Caco-2 (cell line): ENCODE measurements around the gene FBH1. TPM values are rescaled to one million over a fixed set of nuclear protein-coding genes. Genes with fewer than 3 reads are reported as not detected.

Experiments used
- BruUV-seq: library from RNA; stranded (reverse); fragments of 400-500 nt; replicated peaks from 2 replicates; lab custom pipeline; 2021; lab: Mats Ljungman, UMichigan
- CTCF ChIA-PET: fragments of 300-600 bp; sonication (Branson Sonifier 250); formaldehyde crosslinking; loops from one replicate; lab custom pipeline; 2022; ENCODE audit warnings: antibody characterized with exemption; lab: Charles Lee
- POLR2A ChIA-PET: fragments of 300-600 bp; sonication (Branson Sonifier 250); formaldehyde crosslinking; loops from one replicate; lab custom pipeline; 2022; ENCODE audit warnings: antibody characterized with exemption; lab: Charles Lee
- DNase-seq, 2 experiments: peaks; one replicate each; pipeline versions ENCODE4 v3.0.0 to v3.0.0-alpha.2; 2020 to 2022
- H3K27me3 ChIP-seq: replicated peaks from 2 replicates; pipeline ENCODE4 v1.6.0; 2011; ENCODE audit warnings: low read length; ENCODE audit not compliant: control insufficient read depth, insufficient read depth
- H3K36me3 ChIP-seq: 2 replicates; pipeline ENCODE4 v1.5.1; 2011; ENCODE audit warnings: low read length; ENCODE audit not compliant: control insufficient read depth, insufficient read depth
- H3K4me1 ChIP-seq: fragments of 250-450 bp; sonication (Bioruptor Pico); 2 replicates; pipeline ENCODE4 v1.5.1; 2020; ENCODE audit warnings: mild to moderate bottlenecking
- H3K4me3 ChIP-seq: 2 replicates; pipeline ENCODE4 v1.5.1; 2011; ENCODE audit warnings: low read depth, mild to moderate bottlenecking, control low read depth, low read length
- H3K9me3 ChIP-seq: fragments of 250-450 bp; sonication (Bioruptor Pico); 2 replicates; pipeline ENCODE4 v1.5.1; 2020; ENCODE audit warnings: mild to moderate bottlenecking, moderate library complexity
- H3K27ac Mint-ChIP-seq: one replicate; pipeline ENCODE4 v1.8.0; 2022; ENCODE audit warnings: mixed read lengths; ENCODE audit not compliant: unreplicated experiment
- H3K27me3 Mint-ChIP-seq: one replicate; pipeline ENCODE4 v1.8.0; 2022; ENCODE audit warnings: mixed read lengths; ENCODE audit not compliant: insufficient read depth, unreplicated experiment
- H3K36me3 Mint-ChIP-seq: one replicate; pipeline ENCODE4 v1.8.0; 2022; ENCODE audit warnings: mild to moderate bottlenecking, mixed read lengths; ENCODE audit not compliant: insufficient read depth, unreplicated experiment
- H3K4me1 Mint-ChIP-seq: one replicate; pipeline ENCODE4 v1.8.0; 2022; ENCODE audit warnings: low read depth, mixed read lengths; ENCODE audit not compliant: unreplicated experiment
- H3K4me3 Mint-ChIP-seq: one replicate; pipeline ENCODE4 v1.8.0; 2022; ENCODE audit warnings: mild to moderate bottlenecking, moderate library complexity, mixed read lengths; ENCODE audit not compliant: unreplicated experiment
- H3K9me3 Mint-ChIP-seq: one replicate; pipeline ENCODE4 v1.8.0; 2022; ENCODE audit warnings: mixed read lengths; ENCODE audit not compliant: unreplicated experiment
- CTCF ChIP-seq, 2 experiments: fragments of 200-600 bp in 1 of 2; IDR thresholded peaks; 1 replicate in 1 of 2; 2 replicates in 1 of 2; pipeline versions ENCODE4 v1.5.1 to v1.8.0; 2011 to 2022; ENCODE audit warnings: antibody characterized with exemption in 1 of 2, control low read depth in 1 of 2, inconsistent platforms in 1 of 2, low read depth in 1 of 2, low read length in 1 of 2, mild to moderate bottlenecking in 1 of 2, moderate library complexity in 1 of 2; ENCODE audit not compliant: insufficient read depth in 1 of 2, severe bottlenecking in 1 of 2, unreplicated experiment in 1 of 2
- intact Hi-C: fragments of 100-400 bp; cut with micrococcal nuclease; formaldehyde crosslinking; loops from one replicate; pipeline ENCODE4 v1.10.0; 2022; ENCODE audit not compliant: unreplicated experiment
- total RNA-seq: library from RNA; stranded (reverse); gene quantifications from 2 replicates; pipeline ENCODE4 v1.2.3, GENCODE V29; 2022

Gene FBH1
- total RNA-seq, 1 experiment from 2014 or later, result 83.3 TPM

GRCh38 chr10:5947471-5948207 lies 57.6 kb downstream of the FBH1 start:
- ChIA-PET POLR2A (no interaction called here), CTCF (no interaction called here)
- no TSS peak for BruUV-seq

GRCh38 chr10:5948208-5948585 lies 58.2 kb downstream of the FBH1 start:
- CTCF ChIA-PET, result no interaction called here
- Histone ChIP-seq H3K9me3 (no peaks in the 10 kb centered on the region), H3K4me3 (no peak overlapping the region), H3K4me1 (peaks cover 3% of the 10 kb centered on the region; the same call in 1 of the 2 replicates), H3K27me3 (no peaks in the 10 kb centered on the region), H3K36me3 (no peaks in the 10 kb centered on the region)
- intact Hi-C loops, result loop anchor here (2.0 to 5.0 kb wide), 2 partner anchors 103 to 454 kb away; no protein-coding TSS in a partner anchor
- no peaks in the 10 kb centered on the region for H3K9me3 Mint-ChIP-seq
- POLR2A ChIA-PET, result no interaction called here
- no peak for TF ChIP-seq CTCF (IDR thresholded peaks at IDR 0.05; ENCODE audit: insufficient read depth in 1 of 2, low read depth in 1 of 2, low read length in 1 of 2, severe bottlenecking in 1 of 2, unreplicated experiment in 1 of 2)
- no peak overlapping the region for H3K4me3 Mint-ChIP-seq
- peaks cover 5% of the 10 kb centered on the region for H3K36me3 Mint-ChIP-seq
- H3K27me3 Mint-ChIP-seq, result no peaks in the 10 kb centered on the region
- no TSS peak for BruUV-seq
- peaks cover 16% of the 10 kb centered on the region for H3K4me1 Mint-ChIP-seq
- no peak for DNase-seq
- no peak overlapping the region for H3K27ac Mint-ChIP-seq

More at GRCh38 chr10:5947471-5948207, 57.6 kb downstream of the FBH1 start:
- DNase-seq, result no peak
- Histone ChIP-seq H3K36me3 (no peaks in the 10 kb centered on the region), H3K9me3 (no peaks in the 10 kb centered on the region), H3K27me3 (no peaks in the 10 kb centered on the region), H3K4me3 (no peak overlapping the region), H3K4me1 (peaks cover 3% of the 10 kb centered on the region; the same call in 1 of the 2 replicates)
- intact Hi-C loops, result loop anchor here (2.0 to 5.0 kb wide), 2 partner anchors 103 to 455 kb away; no protein-coding TSS in a partner anchor
- no peak for TF ChIP-seq CTCF (IDR thresholded peaks at IDR 0.05; ENCODE audit: insufficient read depth in 1 of 2, low read depth in 1 of 2, low read length in 1 of 2, severe bottlenecking in 1 of 2, unreplicated experiment in 1 of 2)
- Mint-ChIP-seq H3K9me3 (no peaks in the 10 kb centered on the region), H3K36me3 (peaks cover 5% of the 10 kb centered on the region), H3K4me3 (no peak overlapping the region), H3K4me1 (peaks cover 16% of the 10 kb centered on the region), H3K27ac (no peak overlapping the region), H3K27me3 (no peaks in the 10 kb centered on the region)

GRCh38 chr10:5949009-5949759 lies 59.1 kb downstream of the FBH1 start:
- no peaks in the 10 kb centered on the region for H3K36me3 ChIP-seq
- no peak overlapping the region for H3K27ac Mint-ChIP-seq

More at GRCh38 chr10:5949009-5949759, 59.1 kb downstream of the FBH1 start:
- no peak overlapping the region for H3K4me3 Mint-ChIP-seq
- no peaks in the 10 kb centered on the region for H3K9me3 Mint-ChIP-seq
- POLR2A ChIA-PET, result no interaction called here
- Histone ChIP-seq H3K27me3 (no peaks in the 10 kb centered on the region), H3K4me3 (no peak overlapping the region), H3K9me3 (no peaks in the 10 kb centered on the region), H3K4me1 (peaks cover 3% of the 10 kb centered on the region; the same call in 1 of the 2 replicates)
- CTCF ChIA-PET, result interaction anchor here (0.7 kb wide), 2 partner anchors 99 to 457 kb away, joined by 3 read pairs; no protein-coding TSS in a partner anchor
- peak; percentile 41 to 82 for TF ChIP-seq CTCF (IDR thresholded peaks at IDR 0.05; ENCODE audit: insufficient read depth in 1 of 2, low read depth in 1 of 2, low read length in 1 of 2, severe bottlenecking in 1 of 2, unreplicated experiment in 1 of 2)
- H3K36me3 Mint-ChIP-seq, result peaks cover 5% of the 10 kb centered on the region
- H3K27me3 Mint-ChIP-seq, result no peaks in the 10 kb centered on the region
- DNase-seq, result peak; percentile 74 to 75
- intact Hi-C loops, result loop anchor here (1.0 to 5.0 kb wide), 4 partner anchors 65 to 453 kb away; no protein-coding TSS in a partner anchor
- peaks cover 11% of the 10 kb centered on the region for H3K4me1 Mint-ChIP-seq
- BruUV-seq, result no TSS peak
